Measurements from ENCODE around the gene CYFIP2. TPM values are rescaled to one million over a fixed set of nuclear protein-coding genes. Genes with fewer than 3 reads are reported as not detected.
"Not testable (repeated sequence)": the region's sequence is repeated elsewhere in the genome, so short reads cannot be mapped to it uniquely, and the experiment has no call there.

The CYFIP2 gene
- polyA plus RNA-seq, 1 donor from 2014 or later: 366 TPM

DNA sequence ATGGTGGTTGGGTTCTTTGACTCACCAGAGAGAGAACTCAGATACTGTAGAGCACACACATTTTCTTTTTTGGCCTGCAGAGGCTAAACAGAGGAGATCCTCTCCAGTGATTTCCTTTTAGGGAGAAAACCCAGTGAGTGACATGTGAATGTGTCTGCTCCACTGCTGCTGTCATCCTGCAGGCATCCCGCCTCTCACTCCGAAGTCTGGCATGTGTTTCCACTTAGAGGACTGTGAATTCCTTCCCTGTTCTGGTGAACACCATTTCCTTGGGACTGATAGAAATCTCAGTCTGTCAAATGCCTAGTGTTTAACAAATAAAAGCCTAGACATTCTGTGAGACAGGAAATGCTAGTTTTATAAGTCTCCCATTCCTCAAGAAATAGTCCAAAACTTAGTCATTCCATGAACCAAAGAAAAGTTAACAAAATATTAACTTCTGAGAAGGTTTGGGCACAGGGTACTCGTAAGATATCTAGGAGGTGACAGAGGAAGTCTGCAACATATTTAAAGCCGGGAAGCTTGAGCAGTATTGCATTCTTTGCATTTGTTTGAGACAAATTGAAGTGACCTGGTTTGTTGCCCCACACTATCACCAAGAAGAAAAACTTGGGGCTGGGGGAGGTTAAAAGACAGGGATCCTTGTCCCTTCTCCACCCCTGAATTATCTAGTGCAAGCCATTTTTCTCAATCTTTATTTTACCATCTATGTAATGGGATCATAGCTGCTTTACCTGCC is 119.2 kb downstream of the CYFIP2 start:
- H3K36me3 Mint-ChIP-seq: peaks cover 5% of the 10 kb centered on the region
- H3K27me3 Mint-ChIP-seq: no peaks in the 10 kb centered on the region
- H3K27ac Mint-ChIP-seq: peak overlapping the region in 2 of 3 donors; percentile 4 to 63
- no peak overlapping the region for H3K4me3 Mint-ChIP-seq
- H3K9me3 Mint-ChIP-seq: no peaks in the 10 kb centered on the region
- peaks cover 4% of the 10 kb centered on the region in 3 donors for H3K4me1 Mint-ChIP-seq

DNA sequence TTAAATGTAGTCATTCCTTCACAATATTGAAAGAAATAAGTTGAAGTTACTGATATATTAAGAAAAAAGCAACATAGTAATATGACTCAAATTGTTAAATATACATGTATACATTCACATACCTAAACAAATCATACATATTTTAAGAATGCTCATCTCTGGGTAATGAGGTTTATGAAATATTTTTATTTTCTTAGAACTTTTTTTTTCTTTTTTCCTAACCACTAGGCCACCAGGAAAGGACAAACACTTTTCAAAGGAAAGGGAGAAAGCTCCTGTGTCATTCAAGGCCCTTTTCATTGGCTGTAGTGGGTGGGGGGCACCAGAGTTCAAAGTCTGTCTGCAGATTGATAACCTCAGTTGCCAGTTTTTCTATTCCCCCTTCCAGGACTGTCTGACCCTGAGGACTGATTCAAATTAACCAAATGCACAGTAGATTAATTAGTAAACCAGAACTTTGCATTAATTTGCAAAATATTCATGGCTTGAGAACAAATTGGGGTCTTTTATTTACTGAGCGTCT is 121.2 kb downstream of the CYFIP2 start:
- Mint-ChIP-seq H3K27me3 (no peaks in the 10 kb centered on the region), H3K4me1 (peaks cover 6 to 17% (median 9%) of the 10 kb centered on the region in 3 donors), H3K4me3 (no peak overlapping the region), H3K9me3 (no peaks in the 10 kb centered on the region), H3K36me3 (peaks cover 9% of the 10 kb centered on the region), H3K27ac (peak overlapping the region in 1 of 3 donors; percentile 11)

DNA sequence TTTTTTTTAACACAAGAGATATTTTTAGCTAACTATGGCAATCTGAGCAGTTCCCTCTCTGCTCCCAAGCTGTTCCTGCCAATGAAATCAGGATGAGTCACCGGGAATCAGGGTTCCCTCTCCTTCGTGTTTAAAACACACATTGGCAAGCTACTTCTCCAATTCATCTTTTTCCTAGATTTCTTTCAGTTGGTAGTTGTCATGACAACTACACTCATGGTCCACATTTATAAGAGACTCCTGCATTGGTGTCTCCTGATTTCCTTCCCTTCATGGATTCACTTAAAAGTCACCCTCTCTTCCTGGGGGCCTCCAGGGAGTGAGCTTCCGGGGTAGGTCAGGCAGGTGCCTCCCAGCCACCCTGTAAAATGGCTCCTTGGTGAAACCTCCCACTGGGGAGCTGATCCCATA is 121.8 kb downstream of the CYFIP2 start:
- peaks cover 9% of the 10 kb centered on the region for H3K36me3 Mint-ChIP-seq
- H3K9me3 Mint-ChIP-seq: no peaks in the 10 kb centered on the region
- H3K4me1 Mint-ChIP-seq: peaks cover 6 to 17% (median 9%) of the 10 kb centered on the region in 3 donors
- H3K4me3 Mint-ChIP-seq: peak overlapping the region in 1 of 4 donors; percentile 39
- H3K27ac Mint-ChIP-seq: peak overlapping the region in 2 of 3 donors; percentile 11 to 76
- no peaks in the 10 kb centered on the region for H3K27me3 Mint-ChIP-seq

DNA sequence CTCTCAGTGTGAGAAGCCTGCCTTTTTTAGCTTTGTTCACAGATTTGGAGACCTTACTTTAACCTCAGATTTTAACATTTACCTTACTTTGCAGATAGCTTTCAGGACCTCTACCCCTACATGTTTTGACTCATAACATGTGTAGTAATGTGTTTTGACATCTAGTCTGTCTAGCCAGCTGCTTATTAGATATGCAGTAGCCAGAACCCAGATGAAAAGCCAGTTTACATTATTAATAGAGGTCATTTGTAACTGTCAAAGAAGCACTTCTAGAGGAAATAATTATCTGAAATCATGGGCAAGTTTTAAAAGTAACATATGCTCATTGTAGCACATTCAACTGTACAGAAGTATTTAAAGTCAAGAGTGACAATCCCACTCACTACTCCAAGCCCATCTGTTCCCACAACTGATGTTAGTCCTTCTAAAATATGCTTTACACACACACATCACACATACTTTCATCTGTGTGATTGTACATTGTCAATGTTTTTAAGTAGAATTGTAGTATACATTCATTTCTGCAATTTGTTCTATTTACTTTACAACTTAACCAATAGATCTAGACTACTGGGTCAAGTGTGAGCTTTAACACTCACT is 122.3 kb downstream of the CYFIP2 start:
- Mint-ChIP-seq H3K4me3 (no peak overlapping the region), H3K36me3 (peaks cover 9% of the 10 kb centered on the region), H3K9me3 (no peaks in the 10 kb centered on the region), H3K27ac (peak overlapping the region; percentile 11 to 62 (median 24)), H3K27me3 (no peaks in the 10 kb centered on the region), H3K4me1 (peaks cover 6 to 17% (median 9%) of the 10 kb centered on the region in 3 donors)

DNA sequence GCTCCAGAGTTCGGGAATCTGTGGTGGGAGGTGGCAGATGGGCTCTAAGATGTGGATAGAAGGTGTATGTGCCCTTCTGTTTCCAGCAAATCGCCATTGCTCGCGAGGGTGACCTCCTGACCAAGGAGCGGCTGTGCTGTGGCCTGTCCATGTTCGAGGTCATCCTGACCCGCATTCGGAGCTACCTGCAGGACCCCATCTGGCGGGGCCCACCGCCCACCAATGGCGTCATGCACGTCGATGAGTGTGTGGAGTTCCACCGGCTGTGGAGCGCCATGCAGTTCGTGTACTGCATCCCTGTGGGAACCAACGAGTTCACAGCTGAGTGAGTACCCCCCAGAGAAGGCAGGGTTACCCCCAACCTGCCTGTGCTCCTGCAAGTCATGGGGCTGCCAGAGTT is 123.2 kb downstream of the CYFIP2 start:
- Mint-ChIP-seq H3K4me3 (no peak overlapping the region), H3K27me3 (no peaks in the 10 kb centered on the region), H3K27ac (peak overlapping the region; percentile 11 to 62 (median 23)), H3K4me1 (peaks cover 6 to 17% (median 9%) of the 10 kb centered on the region in 3 donors), H3K36me3 (peaks cover 15% of the 10 kb centered on the region), H3K9me3 (no peaks in the 10 kb centered on the region)

DNA sequence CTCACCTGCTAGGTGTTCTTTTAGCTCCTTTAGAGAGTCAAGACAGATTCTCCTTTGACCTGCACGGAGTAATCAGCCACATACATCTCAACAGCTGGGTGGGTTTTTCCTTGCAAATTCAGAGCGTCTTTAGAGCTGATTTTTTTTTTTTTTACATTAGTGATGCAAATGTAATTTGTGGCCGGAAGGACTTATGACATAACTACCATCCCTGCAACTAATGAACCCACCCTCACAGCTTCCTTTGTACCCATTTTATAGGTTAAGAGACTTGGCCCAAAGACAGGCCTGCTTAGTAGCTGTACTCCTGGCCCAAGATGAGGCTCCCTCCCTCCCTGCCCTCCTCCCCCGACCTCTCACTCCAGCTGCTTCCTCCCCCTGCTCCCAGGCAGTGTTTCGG is 124.2 kb downstream of the CYFIP2 start:
- H3K36me3 Mint-ChIP-seq: peaks cover 18% of the 10 kb centered on the region

DNA sequence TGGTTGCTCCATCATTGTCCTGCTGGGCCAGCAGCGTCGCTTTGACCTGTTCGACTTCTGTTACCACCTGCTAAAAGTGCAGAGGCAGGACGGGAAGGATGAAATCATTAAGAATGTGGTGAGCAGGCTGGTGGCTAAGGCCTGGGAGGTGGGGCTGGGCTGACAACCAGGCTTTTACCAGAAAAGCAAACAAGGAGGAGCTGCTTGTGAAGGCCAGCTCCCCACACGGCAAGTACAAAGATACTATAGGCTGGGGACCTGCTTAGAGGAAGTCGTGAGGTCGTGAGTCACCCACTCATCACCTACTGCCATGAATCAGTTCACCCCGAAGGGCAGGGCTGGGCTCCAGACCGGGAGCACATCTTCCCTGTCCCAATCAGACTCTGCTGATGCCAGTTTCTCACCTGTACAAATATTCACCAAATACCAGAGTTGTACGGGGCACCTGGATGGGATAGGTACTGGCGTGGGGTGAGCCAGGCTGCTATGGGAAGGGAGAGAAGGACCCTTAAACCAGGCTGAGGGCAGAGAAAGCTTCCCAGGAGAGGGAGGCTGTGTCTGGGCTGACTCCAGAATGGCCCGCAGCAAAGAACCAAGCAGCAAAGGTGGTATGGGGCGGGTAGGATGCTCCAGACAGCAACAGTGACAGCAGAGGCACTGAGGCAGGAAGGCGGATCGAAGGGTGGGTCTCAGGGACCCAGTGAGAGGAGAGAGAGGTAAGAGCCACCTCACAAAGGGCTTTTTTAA is 124.8 kb downstream of the CYFIP2 start:
- H3K4me3 Mint-ChIP-seq: peak overlapping the region in 3 of 4 donors; percentile 3 to 67 (median 50)
- H3K27ac Mint-ChIP-seq: peak overlapping the region; percentile 89 to 94 (median 92)
- no peaks in the 10 kb centered on the region for H3K9me3 Mint-ChIP-seq
- no peaks in the 10 kb centered on the region for H3K27me3 Mint-ChIP-seq
- peaks cover 6 to 18% (median 9%) of the 10 kb centered on the region in 3 donors for H3K4me1 Mint-ChIP-seq
- H3K36me3 Mint-ChIP-seq: peaks cover 17% of the 10 kb centered on the region

More for the DNA sequence above, 124.2 kb downstream of the CYFIP2 start:
- Mint-ChIP-seq H3K9me3 (no peaks in the 10 kb centered on the region), H3K4me3 (peak overlapping the region in 2 of 4 donors; percentile 10 to 72), H3K27me3 (no peaks in the 10 kb centered on the region), H3K27ac (peak overlapping the region; percentile 89 to 94 (median 92)), H3K4me1 (peaks cover 6 to 17% (median 9%) of the 10 kb centered on the region in 3 donors)

DNA sequence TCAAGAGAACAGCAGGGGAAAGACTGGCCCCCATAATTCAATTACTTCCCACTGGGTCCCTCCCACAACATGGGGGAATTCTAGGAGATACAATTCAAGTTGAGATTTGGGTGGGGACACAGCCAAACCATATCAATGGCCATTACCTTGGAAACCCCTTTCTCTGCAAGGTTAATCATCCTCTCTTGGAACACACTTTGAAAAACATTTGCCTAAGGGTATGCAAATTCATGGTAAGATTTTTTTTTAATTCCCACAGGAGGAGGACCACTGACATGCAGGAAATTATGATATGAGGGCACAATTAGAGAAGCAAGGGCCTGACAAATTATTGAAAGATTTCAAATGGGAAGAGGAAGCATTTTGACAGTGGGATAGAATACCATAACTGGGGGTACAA is 132.4 kb downstream of the CYFIP2 start:
- Mint-ChIP-seq H3K27ac (peak overlapping the region in 2 of 3 donors; percentile 30 to 64), H3K36me3 (peaks cover 11% of the 10 kb centered on the region), H3K4me1 (peaks cover 4 to 14% (median 12%) of the 10 kb centered on the region in 3 donors), H3K4me3 (peak overlapping the region in 1 of 4 donors; percentile 43), H3K9me3 (peaks cover 6 to 12% (median 11%) of the 10 kb centered on the region in 3 donors), H3K27me3 (no peaks in the 10 kb centered on the region)

DNA sequence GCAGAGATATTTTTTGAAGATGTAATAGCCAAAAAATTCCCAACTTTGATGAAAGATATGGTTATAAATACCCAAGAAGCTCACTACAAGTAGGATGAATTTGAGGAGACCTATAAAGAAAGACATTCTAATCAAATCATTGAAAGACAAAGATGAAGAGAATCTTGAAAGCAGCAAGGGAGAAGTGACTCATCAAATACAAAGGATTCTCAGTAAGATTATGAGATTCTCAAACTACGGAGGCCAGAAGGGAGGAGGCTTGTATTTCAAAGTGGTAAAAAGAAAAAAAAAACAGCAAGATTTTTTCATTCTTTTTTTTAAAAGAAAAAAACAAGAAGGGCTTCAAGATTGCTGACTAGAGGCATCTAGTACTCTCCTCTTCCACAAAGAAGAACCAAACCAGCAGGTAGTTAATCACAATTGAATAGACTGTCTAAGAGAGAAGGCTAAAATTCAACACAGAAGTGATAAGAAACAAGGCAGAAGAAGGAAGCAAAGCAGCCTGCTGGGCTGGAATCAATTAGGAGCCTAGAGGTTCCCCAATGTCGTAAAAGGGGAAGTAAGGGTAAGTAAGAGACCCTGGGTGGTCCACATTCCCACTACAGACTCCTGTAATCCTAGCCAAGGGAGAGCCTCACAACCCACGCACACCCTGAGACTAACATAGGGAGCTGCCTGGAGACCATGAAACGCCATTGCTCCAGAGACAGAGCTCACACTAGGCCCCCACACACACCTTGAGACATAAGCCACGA is 135.0 kb downstream of the CYFIP2 start:
- H3K27me3 Mint-ChIP-seq: no peaks in the 10 kb centered on the region
- no peak overlapping the region for H3K27ac Mint-ChIP-seq
- no peak overlapping the region for H3K4me3 Mint-ChIP-seq

DNA sequence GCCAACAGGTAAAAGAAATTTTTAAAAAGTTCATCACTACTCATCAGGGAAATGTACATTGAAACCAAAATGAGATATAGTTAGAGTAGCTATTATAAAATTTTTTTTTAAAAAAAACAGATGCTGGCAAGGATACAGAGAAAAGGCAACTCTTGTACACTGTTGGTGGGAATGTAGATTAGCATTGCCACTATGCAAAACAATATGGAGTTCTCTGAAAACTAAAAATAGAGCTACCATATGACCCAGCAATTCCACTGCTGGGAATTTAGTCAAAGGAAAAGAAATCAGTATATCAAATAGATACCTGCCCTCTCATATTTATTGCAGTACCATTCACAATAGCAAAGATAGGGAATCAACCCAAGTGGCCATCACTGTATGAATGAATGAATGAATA is 149.9 kb downstream of the CYFIP2 start:
- Mint-ChIP-seq H3K4me1 (no peaks in the 10 kb centered on the region), H3K9me3 (peaks cover 3 to 4% (median 3%) of the 10 kb centered on the region in 3 donors), H3K27ac (no peak overlapping the region), H3K4me3 (no peak overlapping the region), H3K36me3 (peaks cover 2% of the 10 kb centered on the region), H3K27me3 (no peaks in the 10 kb centered on the region)

More for the DNA sequence above, 135.0 kb downstream of the CYFIP2 start:
- peaks cover 8 to 21% (median 21%) of the 10 kb centered on the region in 3 donors for H3K9me3 Mint-ChIP-seq
- H3K36me3 Mint-ChIP-seq: peaks cover 11% of the 10 kb centered on the region
- H3K4me1 Mint-ChIP-seq: peaks cover 4 to 12% (median 12%) of the 10 kb centered on the region in 3 donors

DNA sequence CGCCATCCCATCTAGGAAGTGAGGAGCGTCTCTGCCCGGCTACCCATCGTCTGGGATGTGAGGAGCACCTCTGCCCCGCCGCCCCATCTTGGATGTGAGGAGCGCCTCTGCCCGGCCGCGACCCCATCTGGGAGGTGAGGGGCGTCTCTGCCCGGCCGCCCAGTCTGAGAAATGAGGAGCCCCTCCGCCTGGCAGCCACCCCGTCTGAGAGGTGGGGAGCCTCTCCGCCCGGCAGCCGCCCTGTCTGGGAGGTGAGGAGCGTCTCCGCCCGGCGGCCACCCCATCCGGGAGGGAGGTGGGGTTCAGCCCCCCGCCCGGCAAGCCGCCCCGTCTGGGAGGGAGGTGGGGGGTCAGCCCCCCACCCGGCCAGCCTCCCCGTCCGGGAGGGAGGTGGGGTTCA is 153.6 kb downstream of the CYFIP2 start:
- not testable (repeated sequence) for H3K4me3 Mint-ChIP-seq, H3K9me3 Mint-ChIP-seq, H3K4me1 Mint-ChIP-seq, H3K36me3 Mint-ChIP-seq, H3K27me3 Mint-ChIP-seq, H3K27ac Mint-ChIP-seq

DNA sequence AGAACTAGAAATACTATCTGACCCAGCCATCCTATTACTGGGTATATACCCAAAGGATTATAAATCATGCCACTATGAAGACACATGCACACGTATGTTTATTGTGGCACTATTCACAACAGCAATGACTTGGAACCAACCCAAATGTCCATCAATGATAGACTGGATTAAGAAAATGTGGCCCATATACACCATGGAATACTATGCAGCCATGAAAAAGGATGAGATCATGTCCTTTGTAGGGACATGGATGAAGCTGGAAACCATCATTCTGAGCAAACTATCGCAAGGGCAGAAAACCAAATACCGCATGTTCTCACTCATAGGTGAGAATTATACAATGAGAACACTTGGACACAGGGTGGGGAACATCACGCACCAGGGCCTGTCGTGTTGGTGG is 164.0 kb downstream of the CYFIP2 start:
- peaks cover 8 to 20% (median 14%) of the 10 kb centered on the region in 3 donors for H3K4me1 Mint-ChIP-seq
- H3K27me3 Mint-ChIP-seq: not testable (repeated sequence)

DNA sequence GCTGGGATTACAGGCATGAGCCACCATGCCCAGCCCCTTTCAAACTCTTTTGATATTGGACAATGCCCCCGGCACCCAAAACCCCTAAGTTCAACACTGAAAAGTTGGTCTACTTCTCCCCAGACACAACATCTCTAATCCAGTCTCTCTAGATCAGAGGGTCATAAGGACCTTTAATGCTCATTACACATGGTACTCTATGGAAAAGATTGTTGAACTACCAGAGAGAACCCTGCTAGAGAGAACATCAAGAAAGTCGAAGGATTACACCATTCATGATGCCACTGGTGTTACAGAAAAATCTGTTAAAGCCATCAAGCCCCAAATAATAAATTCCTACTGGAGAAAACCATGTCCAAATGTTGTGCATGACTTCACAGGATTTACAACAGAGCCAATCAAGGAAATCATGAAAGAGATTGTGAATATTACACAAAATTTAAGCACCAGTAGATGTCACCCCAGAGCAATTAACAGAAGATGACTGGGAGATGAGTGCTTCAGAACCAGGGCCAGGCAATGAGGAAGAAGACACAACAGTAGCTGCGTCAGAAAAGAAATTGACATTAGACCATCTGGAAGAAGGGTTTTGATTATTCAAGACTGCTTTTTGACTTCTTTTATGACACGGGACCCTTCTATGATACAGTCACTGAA is 165.7 kb downstream of the CYFIP2 start:
- Mint-ChIP-seq H3K27me3 (no peaks in the 10 kb centered on the region), H3K27ac (peak overlapping the region in 1 of 3 donors; percentile 41), H3K4me1 (peaks cover 8 to 24% (median 14%) of the 10 kb centered on the region in 3 donors), H3K4me3 (peak overlapping the region in 1 of 4 donors; percentile 80), H3K36me3 (no peaks in the 10 kb centered on the region), H3K9me3 (peaks cover 0 to 2% (median 0%) of the 10 kb centered on the region in 3 donors)

More for the DNA sequence above, 164.0 kb downstream of the CYFIP2 start:
- H3K27ac Mint-ChIP-seq: peak overlapping the region in 1 of 3 donors; percentile 10
- not testable (repeated sequence) for H3K36me3 Mint-ChIP-seq, H3K9me3 Mint-ChIP-seq, H3K4me3 Mint-ChIP-seq

DNA sequence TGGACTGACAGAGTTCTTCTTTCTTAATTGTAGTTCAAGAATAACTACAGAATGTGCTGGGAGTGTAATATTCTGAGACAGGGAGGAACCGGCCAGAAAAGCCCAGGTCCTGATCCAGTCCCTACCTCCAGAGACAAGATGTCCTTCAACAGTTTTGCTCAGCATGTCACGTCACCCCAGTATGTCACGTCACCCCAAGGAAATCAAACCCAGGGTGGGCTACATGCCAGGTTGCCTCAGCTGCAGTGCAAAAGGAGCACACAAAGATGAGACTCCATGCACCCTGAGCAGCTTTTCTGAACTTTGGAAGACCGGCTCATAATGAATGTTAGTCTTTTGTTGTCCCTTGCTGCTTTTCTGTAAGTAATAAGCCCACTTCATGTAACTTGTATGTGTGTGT is 168.2 kb downstream of the CYFIP2 start:
- H3K9me3 Mint-ChIP-seq: peaks cover 0 to 2% (median 0%) of the 10 kb centered on the region in 3 donors
- H3K4me3 Mint-ChIP-seq: no peak overlapping the region
- no peak overlapping the region for H3K27ac Mint-ChIP-seq
- peaks cover 8 to 24% (median 14%) of the 10 kb centered on the region in 3 donors for H3K4me1 Mint-ChIP-seq
- no peaks in the 10 kb centered on the region for H3K27me3 Mint-ChIP-seq
- H3K36me3 Mint-ChIP-seq: no peaks in the 10 kb centered on the region

All from IgD-negative memory B cell (primary cell).